Body of pancreas (tissue), 4 donors: ENCODE results near the gene LGALS1.

Source experiments
- POLR2A ChIP-seq, 3 donors: fragments of 450-650 bp; IDR thresholded peaks; one replicate each; pipeline ENCODE4 v1.6.1; 2016; ENCODE audit warnings: antibody characterized with exemption in 3 of 3, mild to moderate bottlenecking in 2 of 3
- TF ChIP-seq, protein P1 (sequence below), 7 experiments: fragments of 450-650 bp in 4 of 7; fragments of 200-600 bp in 3 of 7; sonication (generic) in 3 of 7; IDR thresholded peaks; one replicate each; pipeline ENCODE4 v1.5.1; 2016 to 2019; ENCODE audit warnings: antibody characterized with exemption in 7 of 7

DNA sequence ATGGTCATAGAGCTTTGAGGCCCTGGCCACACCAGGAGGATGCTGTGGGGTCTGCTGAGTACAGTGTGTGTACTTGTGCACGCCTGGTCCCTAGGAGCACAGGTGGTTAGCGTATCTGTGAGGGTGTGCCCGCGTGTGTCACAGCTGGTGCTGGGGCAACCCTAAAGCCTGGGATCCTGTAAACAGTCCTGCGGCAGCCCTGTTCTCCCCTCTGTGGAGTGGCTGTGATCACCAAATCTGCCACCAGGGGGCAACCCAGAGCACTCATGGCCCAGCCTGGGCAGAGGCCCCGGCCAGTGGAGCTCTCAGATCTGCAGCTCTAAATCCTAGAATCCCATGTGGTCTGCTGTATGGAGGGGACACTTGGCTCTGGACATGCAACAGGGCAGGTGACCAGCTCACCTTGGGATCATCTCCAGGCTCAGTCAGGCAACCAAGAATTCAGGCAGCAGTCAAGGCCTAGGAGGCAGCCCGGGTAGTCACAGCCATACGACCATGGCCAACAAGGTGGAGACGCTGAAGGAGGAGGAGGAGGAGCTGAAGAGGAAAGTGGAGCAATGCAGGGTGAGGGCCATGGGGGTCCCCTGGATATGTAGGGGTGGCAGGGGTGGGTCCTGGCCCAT lies 32.1 kb upstream of the LGALS1 start:
- TF ChIP-seq, protein P1, sequence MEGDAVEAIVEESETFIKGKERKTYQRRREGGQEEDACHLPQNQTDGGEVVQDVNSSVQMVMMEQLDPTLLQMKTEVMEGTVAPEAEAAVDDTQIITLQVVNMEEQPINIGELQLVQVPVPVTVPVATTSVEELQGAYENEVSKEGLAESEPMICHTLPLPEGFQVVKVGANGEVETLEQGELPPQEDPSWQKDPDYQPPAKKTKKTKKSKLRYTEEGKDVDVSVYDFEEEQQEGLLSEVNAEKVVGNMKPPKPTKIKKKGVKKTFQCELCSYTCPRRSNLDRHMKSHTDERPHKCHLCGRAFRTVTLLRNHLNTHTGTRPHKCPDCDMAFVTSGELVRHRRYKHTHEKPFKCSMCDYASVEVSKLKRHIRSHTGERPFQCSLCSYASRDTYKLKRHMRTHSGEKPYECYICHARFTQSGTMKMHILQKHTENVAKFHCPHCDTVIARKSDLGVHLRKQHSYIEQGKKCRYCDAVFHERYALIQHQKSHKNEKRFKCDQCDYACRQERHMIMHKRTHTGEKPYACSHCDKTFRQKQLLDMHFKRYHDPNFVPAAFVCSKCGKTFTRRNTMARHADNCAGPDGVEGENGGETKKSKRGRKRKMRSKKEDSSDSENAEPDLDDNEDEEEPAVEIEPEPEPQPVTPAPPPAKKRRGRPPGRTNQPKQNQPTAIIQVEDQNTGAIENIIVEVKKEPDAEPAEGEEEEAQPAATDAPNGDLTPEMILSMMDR (IDR thresholded peaks at IDR 0.05): peak; percentile 84 to 90 (median 88)
- TF ChIP-seq POLR2A (IDR thresholded peaks at IDR 0.05): no peak
